Testis (tissue), 2 donors: Measurements from ENCODE around the gene LAMA5.

ENCODE experiments used
- CTCF ChIP-seq, 3 experiments: fragments of 450-650 bp in 2 of 3; fragments of 200-600 bp in 1 of 3; sonication (generic) in 1 of 3; IDR thresholded peaks; one replicate each; pipeline ENCODE4 v1.5.1; 2016 to 2019; ENCODE audit warnings: antibody characterized with exemption in 3 of 3, mild to moderate bottlenecking in 2 of 3, moderate library complexity in 1 of 3
- POLR2A ChIP-seq: fragments of 450-650 bp; IDR thresholded peaks from one replicate; pipeline ENCODE4 v1.6.1; 2017; ENCODE audit warnings: antibody characterized with exemption, mild to moderate bottlenecking, moderate library complexity

- no peak for TF ChIP-seq CTCF (IDR thresholded peaks at IDR 0.05)
- TF ChIP-seq POLR2A = no peak
Observed at GRCh38 chr20:62408640-62409039, 41.5 kb upstream of the LAMA5 start.
